ENCODE data around the gene MORC4. TPM values are rescaled to one million over a fixed set of nuclear protein-coding genes. Genes with fewer than 3 reads are reported as not detected.

The MORC4 gene
- total and polyA plus RNA-seq, 2 of the 4 experiments (the other 2 are of a cell fraction), result 17.5 to 34.2 TPM

- Histone ChIP-seq H2BK120ac (ENCODE audit: low read depth, low read length) (no peak overlapping the region), H3K79me1 (ENCODE audit: low read depth in 1 of 2, low read length in 2 of 2) (no peaks in the 10 kb centered on the region), H3K14ac (replicated peaks; ENCODE audit: low read depth, low read length) (no peak overlapping the region), H3K27ac (ENCODE audit: insufficient read depth, low read length) (no peak overlapping the region), H3K9me3 (ENCODE audit: control insufficient read depth, insufficient read depth, low read length) (no peaks in the 10 kb centered on the region), H3K4me2 (ENCODE audit: low read depth, low read length) (no peak overlapping the region), H3K4me1 (ENCODE audit: control insufficient read depth, insufficient read depth, low read length) (0 out of 2 replicates have a peak, but pooled peaks cover 3% of the 10 kb centered on the region), H3K23ac (ENCODE audit: low read depth, low read length) (no peak overlapping the region), H3K4me3 (ENCODE audit: insufficient read depth, low read depth, low read length) (no peak overlapping the region), H4K5ac (ENCODE audit: low read depth, low read length) (no peak overlapping the region), H3K27me3 (ENCODE audit: control insufficient read depth, insufficient read depth, low read length) (peaks cover 11% of the 10 kb centered on the region), H4K91ac (ENCODE audit: insufficient read depth, low read depth, low read length) (no peak overlapping the region), H3K9me1 (ENCODE audit: insufficient read depth, low read length) (peaks cover 11% of the 10 kb centered on the region; the same call in 1 of the 2 replicates), H2BK5ac (ENCODE audit: low read depth, low read length, poor library complexity, severe bottlenecking) (no peak overlapping the region), H2BK20ac (ENCODE audit: low read depth, low read length) (no peak overlapping the region), H2AFZ (replicated peaks; ENCODE audit: low read length, poor library complexity) (no peak overlapping the region), H3K4ac (ENCODE audit: low read depth, low read length) (no peak overlapping the region), H2AK5ac (ENCODE audit: low read depth, low read length) (no peak overlapping the region), H3K18ac (ENCODE audit: low read depth, low read length) (no peak overlapping the region), H3K56ac (ENCODE audit: extremely low read depth, insufficient read depth, low read length) (no peak overlapping the region), H2BK15ac (ENCODE audit: low read depth, low read length) (no peak overlapping the region), H4K8ac (ENCODE audit: low read depth in 2 of 2, low read length in 2 of 2) (no peak overlapping the region), H2AK9ac (replicated peaks; ENCODE audit: low read depth, low read length, poor library complexity) (no peak overlapping the region), H4K20me1 (ENCODE audit: insufficient read depth, low read length) (no peaks in the 10 kb centered on the region), H3K9ac (ENCODE audit: low read depth, low read length) (no peak overlapping the region), H3K36me3 (ENCODE audit: control insufficient read depth, insufficient read depth, low read length) (no peaks in the 10 kb centered on the region)
- in situ Hi-C loops (cut with MboI; ENCODE audit: low sequenced_read_pairs) (no loop called here), dilution Hi-C loops (cut with HindIII; ENCODE audit: low sequenced_read_pairs, unreplicated experiment) (no loop called here), intact Hi-C loops (cut with micrococcal nuclease) (loop anchor here (10.0 kb wide), 6 partner anchors 126 to 996 kb away; partner anchors contain the start of genes PRPS1 and RBM41)
- WGBS, 2 experiments (ENCODE audit: extremely low coverage in 2 of 2, insufficient read length in 1 of 2), result 17% methylated on average over 1 of the region's 2 CpGs; no CpG with 5 or more reads in 1 of the 2 experiments
- no TSS peak for BruUV-seq (replicated peaks)
- TF ChIP-seq MAZ (IDR thresholded peaks at IDR 0.05; ENCODE audit: borderline replicate concordance, low read depth, low read length) (no peak), MAFK (IDR thresholded peaks at IDR 0.05; ENCODE audit: low read depth, low read length) (no peak), CEBPB (IDR thresholded peaks at IDR 0.05; ENCODE audit: low read depth, low read length) (no peak), NFE2L2 (IDR thresholded peaks at IDR 0.05; ENCODE audit: low read depth, low read length) (no peak), BHLHE40 (IDR thresholded peaks at IDR 0.05; ENCODE audit: low read depth, low read length) (no peak), MXI1 (IDR thresholded peaks at IDR 0.05; ENCODE audit: borderline replicate concordance, low read depth, low read length) (no peak), RCOR1 (IDR thresholded peaks at IDR 0.05; ENCODE audit: insufficient replicate concordance, low read length) (no peak), CHD1 (IDR thresholded peaks at IDR 0.05; ENCODE audit: low read depth, low read length) (no peak), SMC3 (IDR thresholded peaks at IDR 0.05; ENCODE audit: low read depth, low read length) (no peak), RAD21 (IDR thresholded peaks at IDR 0.05; ENCODE audit: low read length) (no peak), RFX5 (IDR thresholded peaks at IDR 0.05; ENCODE audit: low read depth, low read length) (no peak), POLR2A (IDR thresholded peaks at IDR 0.05; ENCODE audit: low read depth, low read length) (no peak), FOS (IDR thresholded peaks at IDR 0.05; ENCODE audit: low read depth, low read length) (no peak)
- TF ChIP-seq, protein P1, sequence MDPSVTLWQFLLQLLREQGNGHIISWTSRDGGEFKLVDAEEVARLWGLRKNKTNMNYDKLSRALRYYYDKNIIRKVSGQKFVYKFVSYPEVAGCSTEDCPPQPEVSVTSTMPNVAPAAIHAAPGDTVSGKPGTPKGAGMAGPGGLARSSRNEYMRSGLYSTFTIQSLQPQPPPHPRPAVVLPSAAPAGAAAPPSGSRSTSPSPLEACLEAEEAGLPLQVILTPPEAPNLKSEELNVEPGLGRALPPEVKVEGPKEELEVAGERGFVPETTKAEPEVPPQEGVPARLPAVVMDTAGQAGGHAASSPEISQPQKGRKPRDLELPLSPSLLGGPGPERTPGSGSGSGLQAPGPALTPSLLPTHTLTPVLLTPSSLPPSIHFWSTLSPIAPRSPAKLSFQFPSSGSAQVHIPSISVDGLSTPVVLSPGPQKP (IDR thresholded peaks at IDR 0.05; ENCODE audit: borderline replicate concordance, low read depth, low read length), result no peak
- TF ChIP-seq, protein P2, sequence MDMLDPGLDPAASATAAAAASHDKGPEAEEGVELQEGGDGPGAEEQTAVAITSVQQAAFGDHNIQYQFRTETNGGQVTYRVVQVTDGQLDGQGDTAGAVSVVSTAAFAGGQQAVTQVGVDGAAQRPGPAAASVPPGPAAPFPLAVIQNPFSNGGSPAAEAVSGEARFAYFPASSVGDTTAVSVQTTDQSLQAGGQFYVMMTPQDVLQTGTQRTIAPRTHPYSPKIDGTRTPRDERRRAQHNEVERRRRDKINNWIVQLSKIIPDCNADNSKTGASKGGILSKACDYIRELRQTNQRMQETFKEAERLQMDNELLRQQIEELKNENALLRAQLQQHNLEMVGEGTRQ (IDR thresholded peaks at IDR 0.05; ENCODE audit: low read depth, low read length), result no peak
- TF ChIP-seq, protein P3, sequence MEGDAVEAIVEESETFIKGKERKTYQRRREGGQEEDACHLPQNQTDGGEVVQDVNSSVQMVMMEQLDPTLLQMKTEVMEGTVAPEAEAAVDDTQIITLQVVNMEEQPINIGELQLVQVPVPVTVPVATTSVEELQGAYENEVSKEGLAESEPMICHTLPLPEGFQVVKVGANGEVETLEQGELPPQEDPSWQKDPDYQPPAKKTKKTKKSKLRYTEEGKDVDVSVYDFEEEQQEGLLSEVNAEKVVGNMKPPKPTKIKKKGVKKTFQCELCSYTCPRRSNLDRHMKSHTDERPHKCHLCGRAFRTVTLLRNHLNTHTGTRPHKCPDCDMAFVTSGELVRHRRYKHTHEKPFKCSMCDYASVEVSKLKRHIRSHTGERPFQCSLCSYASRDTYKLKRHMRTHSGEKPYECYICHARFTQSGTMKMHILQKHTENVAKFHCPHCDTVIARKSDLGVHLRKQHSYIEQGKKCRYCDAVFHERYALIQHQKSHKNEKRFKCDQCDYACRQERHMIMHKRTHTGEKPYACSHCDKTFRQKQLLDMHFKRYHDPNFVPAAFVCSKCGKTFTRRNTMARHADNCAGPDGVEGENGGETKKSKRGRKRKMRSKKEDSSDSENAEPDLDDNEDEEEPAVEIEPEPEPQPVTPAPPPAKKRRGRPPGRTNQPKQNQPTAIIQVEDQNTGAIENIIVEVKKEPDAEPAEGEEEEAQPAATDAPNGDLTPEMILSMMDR (conservative IDR thresholded peaks at IDR 0.05; ENCODE audit: low read depth, low read length), result no peak
- ChIA-PET POLR2A (ENCODE audit: unreplicated experiment) (no interaction called here), CTCF (interaction anchor here (0.6 to 3.0 kb wide), 7 partner anchors 33 to 770 kb away, joined by 3 to 18 read pairs (median 3); no protein-coding TSS in a partner anchor)
- DNase-seq (no peak), ATAC-seq (ENCODE audit: low read depth) (no peak)
These were observed 100.7 kb downstream of the MORC4 start for GRCh38 chrX:106899276-106899675.
